H1 (cell line): ENCODE measurements around the gene RDH16. TPM values are rescaled to one million over a fixed set of nuclear protein-coding genes. Genes with fewer than 3 reads are reported as not detected.

ENCODE experiments used
- CTCF ChIA-PET: fragments of 300-600 bp; sonication (Branson Sonifier 250); formaldehyde crosslinking; loops from one replicate; lab custom pipeline; 2021; ENCODE audit not compliant: partially characterized antibody; lab: Charles Lee
- POLR2A ChIA-PET: fragments of 300-600 bp; sonication (Branson Sonifier 250); formaldehyde crosslinking; loops from one replicate; lab custom pipeline; 2021; ENCODE audit warnings: inconsistent platforms; ENCODE audit not compliant: partially characterized antibody; lab: Charles Lee
- DNase-seq, 2 experiments: peaks; one replicate each; pipeline versions ENCODE4 v3.0.0 to v3.0.0-alpha.2; 2010 to 2022; ENCODE audit warnings: low spot score in 2 of 2, low read depth in 1 of 2, mixed read lengths in 1 of 2
- FAIRE-seq: peaks from 2 replicates; lab custom pipeline; 2011; peaks lifted over from hg19 to GRCh38; lab: Jason Lieb, UNC
- H2AFZ ChIP-seq: 2 replicates; pipeline ENCODE4 v1.8.1; 2012; ENCODE audit warnings: low read length, inconsistent platforms
- H2AK5ac ChIP-seq: 2 replicates; pipeline ENCODE4 v1.6.1; 2013; ENCODE audit warnings: low read depth, low read length
- H2BK120ac ChIP-seq: replicated peaks from 2 replicates; pipeline ENCODE3; 2013; ENCODE audit warnings: low read depth, low read length, inconsistent platforms
- H2BK12ac ChIP-seq: 2 replicates; pipeline ENCODE4 v1.6.1; 2013; ENCODE audit warnings: low read depth, low read length
- H2BK15ac ChIP-seq: 2 replicates; pipeline ENCODE4 v1.6.1; 2013; ENCODE audit warnings: low read length
- H2BK20ac ChIP-seq: 2 replicates; pipeline ENCODE4 v1.6.1; 2013; ENCODE audit warnings: low read length
- H2BK5ac ChIP-seq: 2 replicates; pipeline ENCODE4 v1.6.1; 2013; ENCODE audit warnings: low read depth, low read length
- H3K14ac ChIP-seq: 2 replicates; pipeline ENCODE4 v1.6.1; 2013; ENCODE audit warnings: inconsistent platforms; ENCODE audit not compliant: insufficient read length
- H3K18ac ChIP-seq: 2 replicates; pipeline ENCODE4 v1.6.1; 2013; ENCODE audit warnings: low read length; ENCODE audit errors: extremely low read depth
- H3K23ac ChIP-seq: 2 replicates; pipeline ENCODE4 v1.6.1; 2013; ENCODE audit warnings: inconsistent platforms; ENCODE audit not compliant: insufficient read length
- H3K23me2 ChIP-seq: 2 replicates; pipeline ENCODE4 v1.6.1; 2013; ENCODE audit warnings: low read depth, low read length
- H3K27ac ChIP-seq: 2 replicates; pipeline ENCODE4 v1.6.1; 2011; ENCODE audit warnings: low read depth, low read length, inconsistent platforms
- H3K27me3 ChIP-seq, 4 experiments: replicated peaks in 1 of 4; 1 replicate in 1 of 4; 2 replicates in 3 of 4; pipeline versions ENCODE4 v1.6.1 to v1.8.1; 2011 to 2013; ENCODE audit warnings: low read length in 3 of 4, mild to moderate bottlenecking in 3 of 4, inconsistent platforms in 2 of 4, mixed read lengths in 2 of 4, moderate library complexity in 1 of 4; ENCODE audit not compliant: control insufficient read depth in 3 of 4, insufficient read depth in 3 of 4; ENCODE audit errors: extremely low read depth in 1 of 4
- H3K36me3 ChIP-seq, 4 experiments: 2 replicates each; pipeline versions ENCODE4 v1.6.1 to v1.8.1; 2011 to 2013; ENCODE audit warnings: mild to moderate bottlenecking in 4 of 4, low read length in 3 of 4, moderate library complexity in 2 of 4, control low read depth in 1 of 4, inconsistent platforms in 1 of 4; ENCODE audit not compliant: insufficient read depth in 4 of 4, control insufficient read depth in 2 of 4
- H3K4ac ChIP-seq: replicated peaks from 2 replicates; pipeline ENCODE3; 2013; ENCODE audit warnings: low read length, low read depth, mixed read lengths, inconsistent platforms; ENCODE audit not compliant: insufficient read length
- H3K4me1 ChIP-seq, 4 experiments: replicated peaks in 1 of 4; 1 replicate in 1 of 4; 2 replicates in 3 of 4; pipeline versions ENCODE4 v1.6.1 to v1.8.1; 2011 to 2013; ENCODE audit warnings: low read length in 3 of 4, inconsistent platforms in 2 of 4, mixed read lengths in 1 of 4; ENCODE audit not compliant: insufficient read depth in 4 of 4, control insufficient read depth in 3 of 4
- H3K4me2 ChIP-seq, 2 experiments: 2 replicates each; pipeline versions ENCODE4 v1.6.1 to v1.8.1; 2011 to 2013; ENCODE audit warnings: low read depth in 2 of 2, low read length in 2 of 2, control low read depth in 1 of 2, inconsistent platforms in 1 of 2, mild to moderate bottlenecking in 1 of 2; ENCODE audit not compliant: insufficient read depth in 1 of 2
- H3K4me3 ChIP-seq, 4 experiments: fragments of 200-600, 300-600 bp in 1 of 4; sonication (generic), shearing (Covaris generic), sonication (Bioruptor Twin) in 1 of 4; 2 replicates each; pipeline versions ENCODE4 v1.5.1 to v1.8.1; 2011 to 2016; ENCODE audit warnings: low read length in 4 of 4, low read depth in 3 of 4, control low read depth in 2 of 4, inconsistent platforms in 2 of 4, mild to moderate bottlenecking in 2 of 4, mixed read lengths in 1 of 4, moderate library complexity in 1 of 4; ENCODE audit not compliant: insufficient read depth in 2 of 4; ENCODE audit errors: extremely low read depth in 1 of 4
- H3K56ac ChIP-seq: replicated peaks from 2 replicates; pipeline ENCODE3; 2013; ENCODE audit warnings: low read depth, mild to moderate bottlenecking, mixed read lengths, low read length, inconsistent platforms; ENCODE audit not compliant: insufficient read length
- H3K79me1 ChIP-seq: 2 replicates; pipeline ENCODE4 v1.6.1; 2013; ENCODE audit warnings: low read depth, low read length, control low read depth
- H3K79me2 ChIP-seq, 2 experiments: 2 replicates each; pipeline versions ENCODE4 v1.6.1 to v1.8.1; 2012 to 2013; ENCODE audit warnings: low read length in 2 of 2, mild to moderate bottlenecking in 2 of 2, inconsistent platforms in 1 of 2; ENCODE audit not compliant: insufficient read depth in 2 of 2, control insufficient read depth in 1 of 2
- H3K9ac ChIP-seq, 4 experiments: replicated peaks in 1 of 4; 1 replicate in 1 of 4; 2 replicates in 3 of 4; pipeline versions ENCODE4 v1.6.1 to v1.8.1; 2011 to 2013; ENCODE audit warnings: low read depth in 3 of 4, low read length in 3 of 4, control low read depth in 2 of 4, mild to moderate bottlenecking in 2 of 4, moderate library complexity in 2 of 4, inconsistent platforms in 1 of 4; ENCODE audit errors: extremely low read depth in 1 of 4
- H3K9me3 ChIP-seq, 2 experiments: 2 replicates each; pipeline versions ENCODE4 v1.6.1 to v1.8.1; 2012 to 2013; ENCODE audit warnings: mild to moderate bottlenecking in 2 of 2, moderate library complexity in 2 of 2, control low read depth in 1 of 2, inconsistent platforms in 1 of 2, low read depth in 1 of 2, low read length in 1 of 2, mixed read lengths in 1 of 2; ENCODE audit not compliant: insufficient read depth in 2 of 2
- H4K20me1 ChIP-seq, 2 experiments: replicated peaks in 1 of 2; 2 replicates each; pipeline versions ENCODE3 to v1.8.1; 2011 to 2013; ENCODE audit warnings: inconsistent platforms in 2 of 2, low read length in 2 of 2, mild to moderate bottlenecking in 1 of 2; ENCODE audit not compliant: insufficient read depth in 2 of 2, control insufficient read depth in 1 of 2
- H4K5ac ChIP-seq: 2 replicates; pipeline ENCODE4 v1.6.1; 2013; ENCODE audit warnings: low read length, low read depth, mixed read lengths, inconsistent platforms; ENCODE audit not compliant: insufficient read length
- H4K8ac ChIP-seq: 2 replicates; pipeline ENCODE4 v1.8.0; 2013; ENCODE audit warnings: mild to moderate bottlenecking, moderate library complexity, low read length, inconsistent platforms; ENCODE audit not compliant: insufficient read depth; ENCODE audit errors: extremely low read depth
- H4K91ac ChIP-seq: replicated peaks from 2 replicates; pipeline ENCODE3; 2013; ENCODE audit warnings: low read length, mixed read lengths, inconsistent platforms; ENCODE audit not compliant: insufficient read length
- ATF3 ChIP-seq: IDR thresholded peaks from 2 replicates; pipeline ENCODE4 v1.6.1; 2011; ENCODE audit warnings: low read depth, mild to moderate bottlenecking, low read length; ENCODE audit not compliant: insufficient read depth
- WGBS, 2 experiments: shearing (Covaris generic) in 1 of 2; methylation state at CpG; one replicate each; pipeline versions ENCODE4 v1.1.6 to v1.1.7; 2013 to 2015; ENCODE audit warnings: low lambda C conversion rate in 2 of 2, mixed read lengths in 2 of 2, inconsistent platforms in 1 of 2, low coverage in 1 of 2, missing lambda C conversion rate in 1 of 2; ENCODE audit not compliant: insufficient replicate concordance in 2 of 2, insufficient coverage in 1 of 2, insufficient read length in 1 of 2; ENCODE audit errors: extremely low coverage in 1 of 2, missing lambda C conversion rate in 1 of 2; 5-methylcytosine and 5-hydroxymethylcytosine counted together
- polyA plus RNA-seq, 7 experiments: library from polyadenylated mRNA; depleted of rRNA in 3 of 7; stranded (reverse) in 5 of 7; unstranded in 2 of 7; fragments of >200 nt in 5 of 7; fragments of 200-250 nt in 2 of 7; gene quantifications; 1 replicate in 5 of 7; 2 replicates in 1 of 7; 4 replicates in 1 of 7; pipeline versions ENCODE4 v1.2.1 to v1.2.3, GENCODE V29; 2011 to 2013; ENCODE audit warnings: missing spikeins in 2 of 7, mixed read lengths in 2 of 7
- total RNA-seq: library from RNA; stranded (reverse); fragmentation: NEBNext Ultra II Directional; extraction: Animal tissue kit (Norgen Biotek cat#: 25700); gene quantifications from 2 replicates; pipeline ENCODE4 v1.2.1, GENCODE V29; 2021

The RDH16 gene
- total and polyA plus RNA-seq, 2 of the 8 experiments (the other 6 are each of a cell fraction or from before 2014, with no cell fraction given): 0.30 to 0.79 TPM

GRCh38 chr12:56998981-56999380 is 41.6 kb upstream of the RDH16 start:
- no peak for DNase-seq
- Histone ChIP-seq H3K56ac (no peak overlapping the region), H2AK5ac (no peak overlapping the region), H3K27ac (no peak overlapping the region), H3K4ac (no peak overlapping the region), H3K9me3 (no peaks in the 10 kb centered on the region), H3K18ac (no peak overlapping the region), H2AFZ (no peak overlapping the region), H4K5ac (no peak overlapping the region), H2BK20ac (no peak overlapping the region), H3K23ac (no peak overlapping the region), H3K14ac (no peak overlapping the region), H4K8ac (no peak overlapping the region), H3K36me3 (peaks cover 23 to 34% (median 27%) of the 10 kb centered on the region in 4 experiments), H3K4me1 (no peaks in the 10 kb centered on the region), H2BK120ac (no peak overlapping the region), H4K20me1 (peaks cover 3 to 15% of the 10 kb centered on the region in 2 experiments), H2BK5ac (no peak overlapping the region), H3K4me3 (no peak overlapping the region), H2BK12ac (no peak overlapping the region), H3K4me2 (no peak overlapping the region), H3K27me3 (no peaks in the 10 kb centered on the region), H3K79me2 (peaks cover 0 to 51% of the 10 kb centered on the region in 2 experiments; a peak in 2 of 4 replicates), H3K79me1 (peaks cover 10% of the 10 kb centered on the region), H2BK15ac (no peak overlapping the region), H4K91ac (no peak overlapping the region), H3K23me2 (no peaks in the 10 kb centered on the region), H3K9ac (no peak overlapping the region)
- WGBS, 2 experiments: 84% methylated on average over 4 of the region's 4 CpGs; no CpG with 5 or more reads in 1 of the 2 experiments
- POLR2A ChIA-PET: interaction anchor here (2.1 kb wide), 1 partner anchor 10 kb away, joined by 8 read pairs; no protein-coding TSS in a partner anchor
- CTCF ChIA-PET: interaction anchor here (0.9 to 10.6 kb wide), 9 partner anchors 6 to 362 kb away, joined by 3 to 187 read pairs (median 5); partner anchors contain the start of gene HSD17B6
- no peak for FAIRE-seq
- no peak for TF ChIP-seq ATF3
